SK-N-SH (cell line): ENCODE data around the gene SLC44A5.

Source experiments
- EP300 ChIP-seq, 2 experiments: IDR thresholded peaks; 2 replicates each; pipeline versions ENCODE4 v1.4.0 to v1.6.1; 2012; ENCODE audit warnings: borderline replicate concordance in 1 of 2, low read depth in 1 of 2, low read length in 1 of 2
- EZH2phosphoT487 ChIP-seq: fragments of 200-600 bp; sonication (generic); IDR thresholded peaks from 2 replicates; pipeline ENCODE4 v1.6.1; 2017; ENCODE audit warnings: low read depth, mixed run types, mild to moderate bottlenecking, antibody characterized with exemption, moderate library complexity, borderline replicate concordance
- FOXJ3 ChIP-seq: sonication (generic); formaldehyde crosslinking; IDR thresholded peaks from 2 replicates; pipeline ENCODE4 v1.5.1; 2020; ENCODE audit warnings: mild to moderate bottlenecking, missing genetic modification reagents
- MEF2A ChIP-seq: IDR thresholded peaks from 2 replicates; pipeline ENCODE4 v1.4.0; 2012; ENCODE audit warnings: low read depth, borderline replicate concordance
- NRF1 ChIP-seq: IDR thresholded peaks from 2 replicates; pipeline ENCODE4 v1.6.1; 2012; ENCODE audit warnings: low read depth, mild to moderate bottlenecking, low read length
- RAD21 ChIP-seq: IDR thresholded peaks from 2 replicates; pipeline ENCODE4 v1.6.1; 2012; ENCODE audit warnings: mild to moderate bottlenecking, low read length
- RFX5 ChIP-seq: IDR thresholded peaks from 2 replicates; pipeline ENCODE4 v1.6.1; 2012; ENCODE audit warnings: mild to moderate bottlenecking, improper control_type of control experiment, low read length
- RXRA ChIP-seq: IDR thresholded peaks from 2 replicates; pipeline ENCODE4 v1.4.0; 2012; ENCODE audit warnings: low read depth, mild to moderate bottlenecking, borderline replicate concordance
- SIN3A ChIP-seq: IDR thresholded peaks from 2 replicates; pipeline ENCODE4 v1.6.1; 2012; ENCODE audit warnings: low read depth, mild to moderate bottlenecking, low read length, moderate library complexity, borderline replicate concordance
- TAF1 ChIP-seq: IDR thresholded peaks from 2 replicates; pipeline ENCODE4 v1.6.1; 2012; ENCODE audit warnings: low read depth, mild to moderate bottlenecking, low read length, moderate library complexity, borderline replicate concordance
- TCF12 ChIP-seq: IDR thresholded peaks from 2 replicates; pipeline ENCODE4 v1.4.0; 2012
- TF ChIP-seq, protein P1 (sequence below): fragments of 200-600 bp; sonication (generic); IDR thresholded peaks from 2 replicates; pipeline ENCODE4 v1.6.1; 2017; ENCODE audit warnings: antibody characterized with exemption, mild to moderate bottlenecking, moderate library complexity
- TF ChIP-seq, protein P2 (sequence below): IDR thresholded peaks from 2 replicates; pipeline ENCODE4 v1.4.0; 2012; ENCODE audit warnings: low read depth
- TF ChIP-seq, protein P3 (sequence below): fragments of 150-350 bp; IDR thresholded peaks from 2 replicates; pipeline ENCODE4 v1.6.1; 2017; ENCODE audit warnings: antibody characterized with exemption, low read length, low read depth, borderline replicate concordance

DNA sequence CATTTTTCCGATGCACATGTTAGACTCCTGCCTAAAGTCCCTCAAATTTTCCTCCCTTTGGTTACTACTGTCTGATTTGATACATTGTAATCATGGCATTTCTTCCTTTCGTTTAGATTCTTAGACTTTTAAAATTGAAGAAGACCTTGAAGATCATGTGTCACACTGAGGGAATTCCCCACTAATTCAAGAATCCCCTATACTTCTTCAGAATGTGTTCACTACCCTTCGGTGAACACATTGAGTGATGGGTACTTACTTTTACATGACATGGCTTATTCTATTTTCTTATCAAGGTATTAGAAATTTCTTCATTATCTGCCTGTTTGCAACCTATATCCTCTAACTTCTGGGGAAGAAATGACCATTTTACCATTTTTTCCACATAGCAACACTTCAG lies 390.8 kb downstream of the SLC44A5 start:
- TF ChIP-seq, protein P1, sequence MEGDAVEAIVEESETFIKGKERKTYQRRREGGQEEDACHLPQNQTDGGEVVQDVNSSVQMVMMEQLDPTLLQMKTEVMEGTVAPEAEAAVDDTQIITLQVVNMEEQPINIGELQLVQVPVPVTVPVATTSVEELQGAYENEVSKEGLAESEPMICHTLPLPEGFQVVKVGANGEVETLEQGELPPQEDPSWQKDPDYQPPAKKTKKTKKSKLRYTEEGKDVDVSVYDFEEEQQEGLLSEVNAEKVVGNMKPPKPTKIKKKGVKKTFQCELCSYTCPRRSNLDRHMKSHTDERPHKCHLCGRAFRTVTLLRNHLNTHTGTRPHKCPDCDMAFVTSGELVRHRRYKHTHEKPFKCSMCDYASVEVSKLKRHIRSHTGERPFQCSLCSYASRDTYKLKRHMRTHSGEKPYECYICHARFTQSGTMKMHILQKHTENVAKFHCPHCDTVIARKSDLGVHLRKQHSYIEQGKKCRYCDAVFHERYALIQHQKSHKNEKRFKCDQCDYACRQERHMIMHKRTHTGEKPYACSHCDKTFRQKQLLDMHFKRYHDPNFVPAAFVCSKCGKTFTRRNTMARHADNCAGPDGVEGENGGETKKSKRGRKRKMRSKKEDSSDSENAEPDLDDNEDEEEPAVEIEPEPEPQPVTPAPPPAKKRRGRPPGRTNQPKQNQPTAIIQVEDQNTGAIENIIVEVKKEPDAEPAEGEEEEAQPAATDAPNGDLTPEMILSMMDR: no peak
- no peak for TF ChIP-seq SIN3A
- no peak for TF ChIP-seq EP300 (IDR thresholded peaks at IDR 0.05; ENCODE audit: borderline replicate concordance in 1 of 2, low read depth in 1 of 2, low read length in 1 of 2)
- TF ChIP-seq NRF1: no peak
- TF ChIP-seq RXRA: no peak
- TF ChIP-seq, protein P2, sequence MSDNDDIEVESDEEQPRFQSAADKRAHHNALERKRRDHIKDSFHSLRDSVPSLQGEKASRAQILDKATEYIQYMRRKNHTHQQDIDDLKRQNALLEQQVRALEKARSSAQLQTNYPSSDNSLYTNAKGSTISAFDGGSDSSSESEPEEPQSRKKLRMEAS: no peak
- no peak for TF ChIP-seq RAD21
- no peak for TF ChIP-seq RFX5
- TF ChIP-seq, protein P3, sequence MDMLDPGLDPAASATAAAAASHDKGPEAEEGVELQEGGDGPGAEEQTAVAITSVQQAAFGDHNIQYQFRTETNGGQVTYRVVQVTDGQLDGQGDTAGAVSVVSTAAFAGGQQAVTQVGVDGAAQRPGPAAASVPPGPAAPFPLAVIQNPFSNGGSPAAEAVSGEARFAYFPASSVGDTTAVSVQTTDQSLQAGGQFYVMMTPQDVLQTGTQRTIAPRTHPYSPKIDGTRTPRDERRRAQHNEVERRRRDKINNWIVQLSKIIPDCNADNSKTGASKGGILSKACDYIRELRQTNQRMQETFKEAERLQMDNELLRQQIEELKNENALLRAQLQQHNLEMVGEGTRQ: no peak
- TF ChIP-seq TCF12: no peak
- TF ChIP-seq FOXJ3 (CRISPR knock-in tag): no peak
- TF ChIP-seq MEF2A: no peak
- TF ChIP-seq EZH2phosphoT487: no peak
- no peak for TF ChIP-seq TAF1
